Right lobe of liver (tissue), 6 donors: ENCODE results near the gene FXR2. TPM values are rescaled to one million over a fixed set of nuclear protein-coding genes. Genes with fewer than 3 reads are reported as not detected.

Experiments used
- ATAC-seq, 4 donors: fragments of 200-7000 bp; cut with Tn5 transposase; one replicate each; pipeline ENCODE4 v1.9.1; 2020; ENCODE audit warnings: mild to moderate bottlenecking in 4 of 4, moderate library complexity in 4 of 4
- DNase-seq, 3 donors: peaks; one replicate each; pipeline ENCODE4 v3.0.0-alpha.2; 2020
- H3K27ac ChIP-seq, 3 donors: fragments of 200-600 bp; one replicate each; pipeline ENCODE4 v1.8.0; 2022
- H3K27me3 ChIP-seq, 2 donors: fragments of 200-600 bp; one replicate each; pipeline ENCODE4 v1.8.0; 2022
- H3K36me3 ChIP-seq, 4 donors: fragments of 200-600 bp; sonication (generic) in 1 of 4; one replicate each; pipeline versions ENCODE4 v1.5.1 to v1.8.0; 2017 to 2022; ENCODE audit warnings: control low read depth in 1 of 4
- H3K4me1 ChIP-seq, 4 donors: fragments of 200-600 bp; sonication (generic) in 1 of 4; one replicate each; pipeline versions ENCODE4 v1.5.1 to v1.8.0; 2017 to 2022; ENCODE audit warnings: control low read depth in 1 of 4
- H3K4me3 ChIP-seq, 3 donors: fragments of 200-600 bp; one replicate each; pipeline ENCODE4 v1.8.0; 2022
- H3K9me3 ChIP-seq, 4 donors: fragments of 200-600 bp; sonication (generic) in 1 of 4; one replicate each; pipeline versions ENCODE4 v1.5.1 to v1.8.0; 2017 to 2022; ENCODE audit warnings: control low read depth in 1 of 4
- CTCF ChIP-seq, 4 donors: fragments of 200-600 bp in 3 of 4; fragments of 450-650 bp in 1 of 4; IDR thresholded peaks; one replicate each; pipeline versions ENCODE4 v1.5.1 to v1.8.0; 2016 to 2022; ENCODE audit warnings: antibody characterized with exemption in 4 of 4, mild to moderate bottlenecking in 2 of 4
- POLR2A ChIP-seq: fragments of 450-650 bp; IDR thresholded peaks from one replicate; pipeline ENCODE4 v1.6.1; 2017; ENCODE audit warnings: antibody characterized with exemption, mild to moderate bottlenecking
- WGBS: methylation state at CpG from one replicate; pipeline ENCODE4 v1.1.6; 2018; ENCODE audit warnings: low coverage, low lambda C conversion rate; ENCODE audit not compliant: insufficient coverage; ENCODE audit errors: missing lambda C conversion rate; 5-methylcytosine and 5-hydroxymethylcytosine counted together
- intact Hi-C, 2 donors: fragments of 100-400 bp; cut with DNase I; formaldehyde crosslinking; loops; one replicate each; pipeline versions ENCODE4 v1.11.2 to v1.14.1; 2022
- total RNA-seq, 6 experiments: library from RNA; depleted of rRNA in 2 of 6; stranded (reverse); fragments of >200 nt in 2 of 6; fragmentation: NEBNext Ultra II Directional in 3 of 6; extraction: Animal tissue kit (Norgen Biotek cat#: 25700) in 3 of 6; gene quantifications; one replicate each; pipeline versions ENCODE4 v1.1.0 to v1.2.4, GENCODE V29; 2016 to 2023
- donor health status: DM: no; HTN: yes; CAD: no.
- donor health status: DM: no; HTN: no; CAD: no.
- donor health status: DM: no; HTN: no; CAD: no.
- donor health status: DM: no; HTN: yes; CAD: no.
- donor health status: DM: no; HTN: yes; CAD: no.

FXR2 gene
- total RNA-seq, 6 experiments from 2014 or later: 14.3 to 23.2 (median 16.7) TPM

GRCh38 chr17:7654832-7655540, 40.3 kb upstream of the FXR2 start:
- 80% methylated on average over 15 of the region's 16 CpGs for WGBS
- H3K27me3 ChIP-seq: no peaks in the 10 kb centered on the region

GRCh38 chr17:7652388-7653356, 38.0 kb upstream of the FXR2 start:
- Histone ChIP-seq H3K4me3 (no peak overlapping the region), H3K27ac (no peak overlapping the region), H3K36me3 (no peaks in the 10 kb centered on the region), H3K9me3 (no peaks in the 10 kb centered on the region), H3K4me1 (peaks cover 0 to 13% (median 4%) of the 10 kb centered on the region in 4 donors), H3K27me3 (no peaks in the 10 kb centered on the region)
- no peak for ATAC-seq
- no peak for TF ChIP-seq CTCF (IDR thresholded peaks at IDR 0.05)
- no peak for TF ChIP-seq POLR2A
- intact Hi-C loops: no loop called here
- WGBS: 81% methylated on average over 5 of the region's 12 CpGs
- no peak for DNase-seq

More at GRCh38 chr17:7654832-7655540, 40.3 kb upstream of the FXR2 start:
- TF ChIP-seq CTCF (IDR thresholded peaks at IDR 0.05) (no peak), POLR2A (no peak)
- no peak for DNase-seq
- Histone ChIP-seq H3K27ac (no peak overlapping the region), H3K9me3 (no peaks in the 10 kb centered on the region), H3K4me1 (peaks cover 0 to 13% (median 4%) of the 10 kb centered on the region in 4 donors), H3K4me3 (no peak overlapping the region), H3K36me3 (no peaks in the 10 kb centered on the region)
- ATAC-seq: no peak
- intact Hi-C loops: no loop called here

- no peaks in the 10 kb centered on the region for H3K27me3 ChIP-seq
- H3K4me3 ChIP-seq: peak overlapping the region; percentile 32 to 48 (median 46)
- intact Hi-C loops: no loop called here
- H3K4me1 ChIP-seq: peaks cover 0 to 13% (median 4%) of the 10 kb centered on the region in 4 donors
- 10% methylated on average over 16 of the region's 54 CpGs for WGBS
- no peaks in the 10 kb centered on the region for H3K36me3 ChIP-seq
- TF ChIP-seq POLR2A (no peak), CTCF (IDR thresholded peaks at IDR 0.05) (no peak)
- DNase-seq (no peak), ATAC-seq (peak in 1 of 4 donors; percentile 11)
- no peaks in the 10 kb centered on the region for H3K9me3 ChIP-seq
- H3K27ac ChIP-seq: no peak overlapping the region
Observed at GRCh38 chr17:7651665-7652387, 37.1 kb upstream of the FXR2 start.

- Histone ChIP-seq H3K27ac (no peak overlapping the region), H3K27me3 (no peaks in the 10 kb centered on the region), H3K4me1 (peaks cover 0 to 13% (median 4%) of the 10 kb centered on the region in 4 donors), H3K4me3 (peak overlapping the region; percentile 32 to 48 (median 46)), H3K9me3 (no peaks in the 10 kb centered on the region), H3K36me3 (no peaks in the 10 kb centered on the region)
- DNase-seq (no peak), ATAC-seq (no peak)
- TF ChIP-seq POLR2A (no peak), CTCF (IDR thresholded peaks at IDR 0.05) (no peak)
- WGBS: 0% methylated on average over 17 of the region's 45 CpGs
- intact Hi-C loops: no loop called here
Observed at GRCh38 chr17:7651097-7651664, 36.5 kb upstream of the FXR2 start.
